Epithelial cell of esophagus (primary cell): Measurements from ENCODE around the gene DCLK2.
A peak's percentile ranks its signal among the peaks of the same experiment; 100 is the strongest.

Source experiments
- DNase-seq: peaks from one replicate; pipeline ENCODE4 v3.0.0; 2010; ENCODE audit warnings: low read depth
- H3K4me3 ChIP-seq: 2 replicates; pipeline ENCODE4 v1.5.1; 2011; ENCODE audit warnings: mild to moderate bottlenecking, low read length, control low read depth
- CTCF ChIP-seq: IDR thresholded peaks from 2 replicates; pipeline ENCODE4 v1.5.1; 2011; ENCODE audit warnings: low read depth, mild to moderate bottlenecking, low read length, control low read depth, inconsistent platforms; ENCODE audit not compliant: insufficient read depth; ENCODE audit errors: missing control alignments

Gene DCLK2

GRCh38 chr4:150259861-150260567, 181.8 kb downstream of the DCLK2 start:
- no peak overlapping the region for H3K4me3 ChIP-seq

GRCh38 chr4:150261571-150261970, 183.3 kb downstream of the DCLK2 start:
- TF ChIP-seq CTCF, result no peak
- H3K4me3 ChIP-seq, result no peak overlapping the region
- peak; percentile 15 for DNase-seq

More at GRCh38 chr4:150259861-150260567, 181.8 kb downstream of the DCLK2 start:
- no peak for TF ChIP-seq CTCF
- DNase-seq, result no peak

- DNase-seq, result no peak
- H3K4me3 ChIP-seq, result no peak overlapping the region
- no peak for TF ChIP-seq CTCF
These were observed 184.4 kb downstream of the DCLK2 start for GRCh38 chr4:150262611-150263010.

GRCh38 chr4:150264595-150265161, 186.4 kb downstream of the DCLK2 start:
- no peak for TF ChIP-seq CTCF
- no peak for DNase-seq

GRCh38 chr4:150265806-150266205, 187.6 kb downstream of the DCLK2 start:
- TF ChIP-seq CTCF, result no peak
- no peak overlapping the region for H3K4me3 ChIP-seq
- peak; percentile 20 for DNase-seq

More at GRCh38 chr4:150264595-150265161, 186.4 kb downstream of the DCLK2 start:
- no peak overlapping the region for H3K4me3 ChIP-seq

GRCh38 chr4:150268444-150268843, 190.2 kb downstream of the DCLK2 start:
- no peak overlapping the region for H3K4me3 ChIP-seq
- peak; percentile 22 for DNase-seq
- TF ChIP-seq CTCF, result no peak

- TF ChIP-seq CTCF, result no peak
- DNase-seq, result no peak
- no peak overlapping the region for H3K4me3 ChIP-seq
These were observed 200.0 kb downstream of the DCLK2 start for GRCh38 chr4:150278206-150278605.
